Epithelial cell of esophagus (primary cell): Measurements from ENCODE around the gene GPC6.

ENCODE experiments used
- DNase-seq: peaks from one replicate; pipeline ENCODE4 v3.0.0; 2010; ENCODE audit warnings: low read depth
- H3K4me3 ChIP-seq: 2 replicates; pipeline ENCODE4 v1.5.1; 2011; ENCODE audit warnings: mild to moderate bottlenecking, low read length, control low read depth
- TF ChIP-seq, protein P1 (sequence below): IDR thresholded peaks from 2 replicates; pipeline ENCODE4 v1.5.1; 2011; ENCODE audit warnings: low read depth, mild to moderate bottlenecking, low read length, control low read depth, inconsistent platforms; ENCODE audit not compliant: insufficient read depth; ENCODE audit errors: missing control alignments

The GPC6 gene

GRCh38 chr13:94454334-94454733 is 1227.7 kb downstream of the GPC6 start:
- TF ChIP-seq, protein P1, sequence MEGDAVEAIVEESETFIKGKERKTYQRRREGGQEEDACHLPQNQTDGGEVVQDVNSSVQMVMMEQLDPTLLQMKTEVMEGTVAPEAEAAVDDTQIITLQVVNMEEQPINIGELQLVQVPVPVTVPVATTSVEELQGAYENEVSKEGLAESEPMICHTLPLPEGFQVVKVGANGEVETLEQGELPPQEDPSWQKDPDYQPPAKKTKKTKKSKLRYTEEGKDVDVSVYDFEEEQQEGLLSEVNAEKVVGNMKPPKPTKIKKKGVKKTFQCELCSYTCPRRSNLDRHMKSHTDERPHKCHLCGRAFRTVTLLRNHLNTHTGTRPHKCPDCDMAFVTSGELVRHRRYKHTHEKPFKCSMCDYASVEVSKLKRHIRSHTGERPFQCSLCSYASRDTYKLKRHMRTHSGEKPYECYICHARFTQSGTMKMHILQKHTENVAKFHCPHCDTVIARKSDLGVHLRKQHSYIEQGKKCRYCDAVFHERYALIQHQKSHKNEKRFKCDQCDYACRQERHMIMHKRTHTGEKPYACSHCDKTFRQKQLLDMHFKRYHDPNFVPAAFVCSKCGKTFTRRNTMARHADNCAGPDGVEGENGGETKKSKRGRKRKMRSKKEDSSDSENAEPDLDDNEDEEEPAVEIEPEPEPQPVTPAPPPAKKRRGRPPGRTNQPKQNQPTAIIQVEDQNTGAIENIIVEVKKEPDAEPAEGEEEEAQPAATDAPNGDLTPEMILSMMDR: no peak
- no peak for DNase-seq
- H3K4me3 ChIP-seq: no peak overlapping the region

DNA sequence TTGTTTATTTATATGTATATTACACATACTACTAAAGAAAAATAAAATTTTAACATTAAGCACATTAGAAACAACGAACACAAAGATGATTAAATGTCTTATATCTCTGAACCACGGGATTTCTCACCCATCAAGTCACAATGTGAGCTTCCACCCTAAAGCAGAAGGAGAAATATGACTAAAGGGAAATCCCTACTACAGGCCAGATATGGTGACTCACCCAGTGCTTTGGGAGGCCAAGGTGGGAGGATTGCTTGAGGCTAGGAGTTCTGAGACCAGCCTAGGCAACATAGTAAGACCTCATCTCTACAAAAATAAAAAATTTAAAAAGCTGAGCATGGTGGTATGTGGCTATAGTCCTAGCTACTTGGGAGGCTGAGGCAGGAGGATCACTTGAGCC is 1228.3 kb downstream of the GPC6 start:
- TF ChIP-seq, protein P1: no peak
- peak; percentile 19 for DNase-seq
- H3K4me3 ChIP-seq: no peak overlapping the region

DNA sequence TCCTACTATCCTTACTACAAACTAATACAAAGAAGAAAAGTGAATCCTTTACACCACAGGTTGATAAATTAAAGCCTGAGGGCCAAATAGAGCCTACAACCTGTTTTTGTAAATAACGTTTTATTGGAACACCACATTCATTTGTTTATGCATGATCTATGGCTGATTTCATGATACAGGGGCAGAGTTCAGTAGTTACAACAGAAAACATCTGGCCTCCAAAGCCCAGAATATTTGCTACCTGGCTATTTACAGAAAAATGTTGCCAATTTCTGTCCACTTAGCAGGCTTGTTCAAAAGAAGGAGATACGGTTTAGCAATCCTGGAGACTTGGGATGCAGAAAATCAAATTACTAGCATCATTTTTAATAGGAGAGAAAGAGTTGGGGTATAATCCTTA is 1228.8 kb downstream of the GPC6 start:
- TF ChIP-seq, protein P1: no peak

More for the DNA sequence above, 1228.8 kb downstream of the GPC6 start:
- no peak overlapping the region for H3K4me3 ChIP-seq
- no peak for DNase-seq
